GM21528 (cell line): ENCODE data around the gene PRKAR2B.
"Not testable (repeated sequence)": the region's sequence is repeated elsewhere in the genome, so short reads cannot be mapped to it uniquely, and the experiment has no call there.

ENCODE experiments used
- ATAC-seq: cut with Tn5 transposase; IDR thresholded peaks from one replicate; pipeline ENCODE4 v1.9.1; 2021; ENCODE audit warnings: mild to moderate bottlenecking, moderate library complexity; ENCODE audit not compliant: unreplicated experiment, low FRiP score

The PRKAR2B gene

DNA sequence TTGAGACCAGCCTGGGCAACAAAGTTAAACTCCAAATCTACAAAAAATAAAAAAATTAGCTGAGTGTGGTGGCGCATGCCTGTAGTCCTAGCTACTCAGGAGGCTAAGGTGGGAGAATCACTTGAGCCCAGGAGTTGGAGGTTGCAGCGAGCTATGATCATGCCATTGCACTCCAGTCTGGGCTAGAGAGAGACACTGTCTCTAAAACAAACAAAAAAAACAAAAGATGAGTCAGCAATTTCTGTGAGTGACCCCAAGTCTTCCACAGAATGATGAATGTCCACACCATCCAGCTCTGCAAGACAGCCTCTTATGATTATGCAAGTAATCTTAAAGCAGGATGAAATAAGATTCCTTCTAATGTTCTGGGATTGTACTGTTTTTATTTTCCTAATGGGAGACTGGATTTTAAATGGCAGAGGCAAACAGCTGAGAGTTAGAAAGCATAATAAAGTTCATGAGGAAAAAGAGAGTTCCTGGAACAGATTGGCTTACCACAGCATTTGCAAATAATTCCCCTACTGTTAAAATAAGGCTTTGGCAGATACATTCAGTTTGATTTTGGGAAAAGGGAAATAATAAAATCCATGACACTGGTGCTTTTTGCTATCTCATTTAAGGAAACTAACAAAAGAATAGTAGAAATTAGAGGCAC is 18.9 kb upstream of the PRKAR2B start:
- no peak for ATAC-seq

- no peak for ATAC-seq
These were observed 18.3 kb upstream of the PRKAR2B start for GRCh38 chr7:107026166-107026565.

DNA sequence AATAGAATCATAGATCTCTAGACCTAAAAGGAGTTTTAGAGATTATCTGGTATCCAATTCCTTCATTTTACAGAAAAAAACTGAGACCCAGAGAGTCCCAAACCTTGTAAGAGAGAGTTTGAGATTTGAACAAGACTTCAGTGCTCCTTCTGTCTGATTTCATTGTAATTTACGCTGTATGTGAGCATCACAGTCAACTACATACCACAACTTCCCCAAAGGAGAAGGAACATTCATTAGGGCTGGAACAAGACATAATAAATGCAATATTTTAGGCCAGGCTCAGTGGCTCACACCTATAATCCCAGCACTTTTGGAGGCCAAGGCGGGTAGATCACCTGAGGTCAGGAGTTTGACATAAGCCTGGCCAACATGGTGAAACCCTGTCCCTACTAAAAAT is 17.3 kb upstream of the PRKAR2B start:
- no peak for ATAC-seq

DNA sequence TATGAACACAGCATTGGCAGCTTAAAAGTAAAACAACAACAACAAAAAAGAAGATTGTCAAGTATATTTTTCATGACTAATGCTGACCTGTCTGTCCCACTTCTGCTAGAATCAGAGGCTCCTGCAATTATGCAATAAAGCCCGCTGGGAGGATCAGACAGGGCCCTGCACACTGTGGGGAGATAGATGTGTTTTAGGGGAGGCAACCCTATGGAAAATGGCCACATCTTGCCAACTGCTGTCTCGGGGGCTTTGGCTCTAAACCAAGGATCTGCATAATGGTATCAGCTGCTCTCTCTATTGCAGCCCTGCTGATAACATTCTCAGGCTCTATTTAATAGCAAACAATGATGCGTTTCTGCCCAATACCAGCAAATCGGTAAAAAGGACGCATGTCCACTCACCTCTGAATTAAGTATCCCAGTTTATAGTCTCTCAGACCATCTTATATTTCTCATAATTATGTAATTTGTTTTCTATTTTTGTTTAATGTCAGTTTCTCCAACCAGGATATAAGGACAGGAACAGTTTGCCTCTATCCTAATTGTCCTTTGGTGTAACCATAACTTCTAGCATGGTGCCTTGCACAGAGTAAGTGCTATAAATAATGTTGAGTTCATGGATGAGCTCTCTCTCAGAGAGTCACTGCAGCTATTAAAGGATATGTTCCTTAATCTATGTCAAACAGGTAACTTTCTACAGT is 15.3 kb upstream of the PRKAR2B start:
- no peak for ATAC-seq

GRCh38 chr7:107029764-107030286 is 14.7 kb upstream of the PRKAR2B start:
- no peak for ATAC-seq

- ATAC-seq, result no peak
These were observed 12.5 kb upstream of the PRKAR2B start for GRCh38 chr7:107032050-107032449.

GRCh38 chr7:107032720-107033438 is 11.6 kb upstream of the PRKAR2B start:
- no peak for ATAC-seq

DNA sequence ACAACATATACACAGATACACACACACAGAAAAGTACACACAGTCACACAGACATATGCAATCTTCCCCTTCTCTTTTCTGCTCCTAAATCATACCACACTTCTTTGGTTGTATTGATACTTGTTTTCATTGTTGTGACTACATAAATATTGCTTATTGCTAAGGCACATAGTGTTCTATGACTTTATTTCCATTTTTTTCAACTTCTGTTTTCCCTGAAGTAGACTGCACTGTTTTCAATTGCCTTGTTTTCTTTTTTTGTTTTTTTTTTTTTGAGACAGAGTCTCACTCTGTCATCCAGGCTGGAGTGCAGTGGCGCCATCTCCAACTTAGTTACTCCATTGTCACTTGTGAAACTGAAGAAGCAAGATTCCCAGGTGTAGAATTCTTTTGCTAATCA is 10.0 kb upstream of the PRKAR2B start:
- no peak for ATAC-seq

DNA sequence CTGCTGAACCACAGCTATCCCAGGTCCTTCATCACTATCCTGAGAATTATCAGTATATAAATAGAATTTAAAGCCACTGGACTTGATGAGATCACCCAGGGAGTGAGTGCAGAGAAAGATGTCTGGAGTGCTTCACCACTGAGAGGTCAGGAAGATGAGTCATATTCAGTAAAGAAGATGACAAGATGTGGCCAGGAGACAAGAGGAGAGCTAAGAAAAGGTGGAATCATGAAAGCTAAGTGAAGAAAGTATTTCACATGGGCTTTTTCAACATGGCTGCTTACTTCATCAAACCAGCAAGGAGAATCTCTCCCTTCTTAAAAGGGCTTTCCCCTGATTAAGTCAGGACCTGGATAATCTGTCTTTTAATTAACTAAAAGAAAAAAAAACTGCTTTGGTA is 9.1 kb upstream of the PRKAR2B start:
- ATAC-seq, result no peak

GRCh38 chr7:107036535-107036934 is 8.0 kb upstream of the PRKAR2B start:
- no peak for ATAC-seq

DNA sequence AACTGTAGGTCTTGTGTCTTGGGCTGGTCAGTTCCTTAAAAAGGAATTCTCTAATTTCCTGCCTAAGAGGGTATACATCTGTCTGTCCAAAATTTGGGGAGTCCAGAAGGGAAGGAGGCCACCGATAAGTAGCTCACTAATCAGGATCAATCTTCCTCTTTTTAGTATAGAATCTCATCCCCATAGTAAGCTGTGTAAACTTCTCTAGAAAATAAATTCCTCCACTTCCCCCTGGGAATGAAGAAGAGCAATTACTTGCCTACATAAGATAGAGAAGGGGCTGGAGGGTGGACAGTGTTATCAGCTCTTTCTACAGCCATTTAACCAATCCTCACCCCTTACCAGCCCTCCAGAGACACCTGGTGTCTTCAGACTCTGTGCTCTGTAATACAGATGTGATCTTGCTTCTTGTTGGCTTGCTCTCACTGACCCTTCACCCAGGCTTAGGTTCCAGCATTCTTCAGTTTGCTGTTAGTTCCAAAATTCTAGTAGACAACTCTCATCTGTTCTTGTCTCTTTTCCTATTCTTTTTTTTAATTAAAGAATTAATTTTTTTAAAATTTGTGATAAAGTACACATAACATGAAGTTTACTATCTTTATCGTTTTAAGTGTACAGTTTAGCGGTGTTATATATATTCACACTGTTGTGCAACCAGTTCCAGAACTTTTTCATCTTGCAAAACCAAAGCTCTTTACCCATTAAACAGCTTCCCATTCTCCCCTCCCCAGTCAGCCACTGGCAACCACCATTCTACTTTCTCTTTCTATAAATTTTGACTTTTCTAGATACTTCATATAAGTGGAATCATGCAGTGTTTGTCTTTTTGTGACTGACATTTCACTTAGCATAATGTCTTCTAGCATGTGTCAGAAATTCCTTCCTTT is 6.5 kb upstream of the PRKAR2B start:
- ATAC-seq, result no peak

DNA sequence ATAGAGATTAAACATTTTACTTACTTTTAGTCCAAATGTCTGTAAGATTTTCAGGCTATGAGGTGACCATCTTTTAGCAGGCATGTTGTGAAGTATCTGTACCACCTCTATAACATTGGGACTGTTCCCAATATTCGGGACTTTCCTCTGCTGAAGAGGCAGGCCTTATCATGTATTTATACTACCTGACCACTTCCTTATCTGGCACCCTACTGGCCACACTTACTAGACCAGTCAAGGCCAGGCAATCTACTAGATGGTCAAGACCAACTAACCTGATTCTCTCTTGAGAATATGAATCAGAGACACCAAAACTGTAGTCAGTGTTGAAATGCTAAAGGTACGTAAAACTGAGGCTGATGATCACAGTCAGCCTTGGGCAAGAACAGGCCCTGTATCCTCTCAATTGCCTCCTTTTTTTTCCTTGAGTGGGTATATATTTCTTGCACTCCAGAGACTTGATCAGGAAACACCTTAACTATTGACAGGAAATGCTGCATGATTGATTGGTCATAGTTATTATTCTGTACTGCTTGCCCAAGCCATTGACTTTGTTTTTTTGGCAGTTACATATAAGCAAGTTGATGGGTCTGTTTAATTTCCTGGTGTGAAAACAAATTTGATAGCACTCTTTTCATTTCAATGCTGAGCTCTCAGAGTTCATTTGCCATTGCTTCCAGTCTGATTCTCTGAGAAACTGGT is 5.2 kb upstream of the PRKAR2B start:
- no peak for ATAC-seq

- ATAC-seq, result no peak
These were observed 3.4 kb upstream of the PRKAR2B start for GRCh38 chr7:107041097-107041496.

DNA sequence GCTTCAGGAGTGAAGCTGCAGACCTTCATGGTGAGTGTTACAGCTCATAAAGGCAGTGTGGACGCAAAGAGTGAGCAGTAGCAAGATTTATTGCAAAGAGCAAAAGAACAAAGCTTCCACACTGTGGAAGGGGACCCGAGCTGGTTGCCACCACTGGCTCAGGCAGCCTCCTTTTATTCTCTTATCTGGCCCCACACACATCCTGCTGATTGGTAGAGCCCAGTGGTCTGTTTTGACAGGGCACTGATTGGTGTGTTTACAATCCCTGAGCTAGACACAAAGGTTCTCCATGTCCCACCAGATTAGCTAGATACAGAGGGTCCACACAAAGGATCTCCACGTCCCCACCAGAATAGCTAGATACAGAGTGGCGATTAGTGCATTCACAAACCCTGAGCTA is 2.7 kb upstream of the PRKAR2B start:
- ATAC-seq, result not testable (repeated sequence)

DNA sequence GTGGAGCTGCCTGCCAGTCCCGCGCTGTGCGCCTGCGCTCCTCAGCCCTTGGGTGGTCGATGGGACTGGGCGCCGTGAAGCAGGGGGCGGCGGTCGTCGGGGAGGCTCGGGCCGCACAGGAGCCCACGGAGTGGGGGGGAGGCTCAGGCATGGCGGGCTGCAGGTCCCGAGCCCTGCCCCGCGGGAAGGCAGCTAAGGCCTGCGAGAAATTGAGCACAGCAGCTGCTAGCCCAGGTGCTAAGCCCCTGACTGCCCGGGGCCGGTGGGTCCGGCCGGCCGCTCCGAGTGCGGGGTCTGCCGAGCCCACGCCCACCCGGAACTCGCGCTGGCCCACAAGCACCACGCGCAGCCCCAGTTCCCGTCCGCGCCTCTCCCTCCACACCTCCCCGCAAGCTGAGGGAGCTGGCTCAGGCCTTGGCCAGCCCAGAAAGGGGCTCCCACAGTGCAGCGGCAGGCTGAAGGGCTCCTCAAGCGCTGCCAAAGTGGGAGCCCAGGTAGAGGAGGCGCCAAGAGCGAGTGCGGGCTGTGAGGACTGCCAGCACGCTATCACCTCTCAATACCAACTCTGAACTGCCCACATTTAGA is 2.1 kb upstream of the PRKAR2B start:
- not testable (repeated sequence) for ATAC-seq

DNA sequence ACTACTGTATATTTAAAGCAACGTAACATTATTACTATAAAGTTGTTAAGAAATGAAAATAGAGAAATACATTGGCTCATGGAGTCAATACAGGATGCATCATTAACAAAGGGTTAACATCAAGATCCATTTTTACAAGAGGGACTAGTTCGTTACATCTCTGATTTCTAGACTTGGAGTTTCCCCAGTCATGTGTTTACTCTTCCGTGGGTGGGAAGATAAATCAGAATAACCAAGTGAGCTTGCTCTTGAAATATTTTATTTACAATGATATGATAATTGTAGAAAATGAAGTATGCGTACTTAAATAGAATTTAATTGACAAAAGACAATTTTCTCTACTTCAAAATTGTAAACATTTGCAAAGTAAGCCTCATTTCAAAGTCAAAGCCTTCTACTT is 1.0 kb upstream of the PRKAR2B start:
- ATAC-seq, result no peak

GRCh38 chr7:107043921-107044346 is 571 bp upstream of the PRKAR2B start:
- ATAC-seq, result no peak

GRCh38 chr7:107045195-107045960 is 873 bp downstream of the PRKAR2B start:
- no peak for ATAC-seq

DNA sequence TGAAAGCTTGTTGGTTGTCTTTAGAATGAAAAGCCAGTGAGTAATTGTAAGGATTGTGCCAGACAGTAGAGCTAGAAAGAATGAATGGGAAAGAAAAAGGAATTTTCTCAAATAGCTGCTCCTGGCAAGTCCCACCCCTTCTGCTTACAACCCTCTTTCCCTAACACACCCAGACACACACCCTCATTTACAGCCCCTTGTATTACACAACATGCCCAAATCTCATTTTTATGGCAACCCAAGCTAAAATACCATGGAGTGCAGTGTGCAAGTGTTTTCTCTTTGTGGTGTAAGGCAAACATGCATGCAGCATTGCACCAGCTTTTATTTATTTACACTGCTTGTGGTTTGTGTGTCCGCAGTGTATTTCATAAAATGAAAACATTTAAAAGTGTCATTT is 1.5 kb downstream of the PRKAR2B start:
- no peak for ATAC-seq
